Superior temporal gyrus (tissue), 1 donor: ENCODE measurements around the gene ARID3B.

Experiments
- DNase-seq: peaks from one replicate; pipeline ENCODE4 v3.0.0-alpha.2; 2016; ENCODE audit errors: extremely low spot score

The ARID3B gene

GRCh38 chr15:74540761-74541493 is at the start of gene ARID3B:
Gene ARID3B, plus strand, starts transcription at chr15:74541220. Its CDS starts 2,717 bp downstream, at chr15:74543937.
- DNase-seq = peak; percentile 97

- DNase-seq = no peak
These were observed 44.4 kb upstream of the ARID3B start for GRCh38 chr15:74496648-74497047.

- DNase-seq = no peak
These were observed 43.4 kb upstream of the ARID3B start for GRCh38 chr15:74497584-74497983.

GRCh38 chr15:74499366-74499765 is 41.7 kb upstream of the ARID3B start:
- DNase-seq = no peak

GRCh38 chr15:74500401-74500800 is 40.6 kb upstream of the ARID3B start:
- DNase-seq = no peak

GRCh38 chr15:74502301-74502700 is 38.7 kb upstream of the ARID3B start:
- DNase-seq = no peak

GRCh38 chr15:74504418-74504817 is 36.6 kb upstream of the ARID3B start:
- no peak for DNase-seq

GRCh38 chr15:74504836-74505235 is 36.2 kb upstream of the ARID3B start:
- DNase-seq = no peak

- DNase-seq = no peak
These were observed 35.0 kb upstream of the ARID3B start for GRCh38 chr15:74505837-74506514.

GRCh38 chr15:74506515-74506840 is 34.5 kb upstream of the ARID3B start:
- DNase-seq = no peak

- DNase-seq = no peak
These were observed 29.4 kb upstream of the ARID3B start for GRCh38 chr15:74511583-74511982.

- DNase-seq = peak; percentile 33
These were observed 27.0 kb upstream of the ARID3B start for GRCh38 chr15:74514059-74514458.

- no peak for DNase-seq
These were observed 23.9 kb upstream of the ARID3B start for GRCh38 chr15:74517096-74517495.

GRCh38 chr15:74519311-74519710 is 21.7 kb upstream of the ARID3B start:
- no peak for DNase-seq

GRCh38 chr15:74520407-74520806 is 20.6 kb upstream of the ARID3B start:
- no peak for DNase-seq

GRCh38 chr15:74523982-74524381 is 17.0 kb upstream of the ARID3B start:
- no peak for DNase-seq

GRCh38 chr15:74525309-74525708 is 15.7 kb upstream of the ARID3B start:
- no peak for DNase-seq

GRCh38 chr15:74525945-74526344 is 15.1 kb upstream of the ARID3B start:
- DNase-seq = no peak

- DNase-seq = no peak
These were observed 12.1 kb upstream of the ARID3B start for GRCh38 chr15:74528876-74529275.

- no peak for DNase-seq
These were observed 11.1 kb upstream of the ARID3B start for GRCh38 chr15:74529921-74530320.

- DNase-seq = no peak
These were observed 10.3 kb upstream of the ARID3B start for GRCh38 chr15:74530771-74531143.

- no peak for DNase-seq
These were observed 9.7 kb upstream of the ARID3B start for GRCh38 chr15:74531144-74531811.
